ENCODE results near the gene DOCK2.

- TF ChIP-seq CTCF (conservative IDR thresholded peaks at IDR 0.05; ENCODE audit: low read length) (no peak), EZH2phosphoT487 (IDR thresholded peaks at IDR 0.05; ENCODE audit: borderline replicate concordance, low read depth, low read length) (no peak)
Observed at GRCh38 chr5:169735913-169736312, 98.8 kb downstream of the DOCK2 start.

Measured in OCI-LY7 (cell line).